ENCODE data around the gene BARD1.

The BARD1 gene

GRCh38 chr2:214676421-214677089 lies 132.9 kb downstream of the BARD1 start:
- no peaks in the 10 kb centered on the region for H3K79me2 ChIP-seq (ENCODE audit: low read length)
- H3K9me3 ChIP-seq (ENCODE audit: insufficient read depth, low read length) = no peaks in the 10 kb centered on the region
- H3K36me3 ChIP-seq (replicated peaks; ENCODE audit: low read depth, low read length) = no peaks in the 10 kb centered on the region
- no peak overlapping the region for H3K4me3 ChIP-seq (ENCODE audit: low read length)
- H3K27ac ChIP-seq (ENCODE audit: low read length) = no peak overlapping the region
- H4K20me1 ChIP-seq (ENCODE audit: insufficient read depth, low read length) = no peaks in the 10 kb centered on the region
- no peak overlapping the region for H3K9ac ChIP-seq (ENCODE audit: low read length)
- peak overlapping the region; percentile 24; the same call in 1 of the 2 replicates for H3K4me2 ChIP-seq (ENCODE audit: low read length)
- no peak overlapping the region for H2AFZ ChIP-seq (ENCODE audit: low read depth, low read length)
- TF ChIP-seq CTCF (IDR thresholded peaks at IDR 0.05; ENCODE audit: low read depth, low read length) (no peak), EZH2phosphoT487 (IDR thresholded peaks at IDR 0.05; ENCODE audit: low read depth) (no peak)
- H3K4me1 ChIP-seq (ENCODE audit: low read length) = peaks cover 17% of the 10 kb centered on the region
- H3K27me3 ChIP-seq (ENCODE audit: low read depth, low read length) = no peaks in the 10 kb centered on the region
